GM20431 (cell line): ENCODE measurements around the gene SYN1.

ENCODE experiments used
- in situ Hi-C: fragments of 300-500 bp; cut with MseI, MboI; formaldehyde crosslinking; loops from one replicate; pipeline ENCODE4 v1.15.0; 2020; ENCODE audit warnings: low sequenced_read_pairs; ENCODE audit not compliant: unreplicated experiment

SYN1 gene

DNA sequence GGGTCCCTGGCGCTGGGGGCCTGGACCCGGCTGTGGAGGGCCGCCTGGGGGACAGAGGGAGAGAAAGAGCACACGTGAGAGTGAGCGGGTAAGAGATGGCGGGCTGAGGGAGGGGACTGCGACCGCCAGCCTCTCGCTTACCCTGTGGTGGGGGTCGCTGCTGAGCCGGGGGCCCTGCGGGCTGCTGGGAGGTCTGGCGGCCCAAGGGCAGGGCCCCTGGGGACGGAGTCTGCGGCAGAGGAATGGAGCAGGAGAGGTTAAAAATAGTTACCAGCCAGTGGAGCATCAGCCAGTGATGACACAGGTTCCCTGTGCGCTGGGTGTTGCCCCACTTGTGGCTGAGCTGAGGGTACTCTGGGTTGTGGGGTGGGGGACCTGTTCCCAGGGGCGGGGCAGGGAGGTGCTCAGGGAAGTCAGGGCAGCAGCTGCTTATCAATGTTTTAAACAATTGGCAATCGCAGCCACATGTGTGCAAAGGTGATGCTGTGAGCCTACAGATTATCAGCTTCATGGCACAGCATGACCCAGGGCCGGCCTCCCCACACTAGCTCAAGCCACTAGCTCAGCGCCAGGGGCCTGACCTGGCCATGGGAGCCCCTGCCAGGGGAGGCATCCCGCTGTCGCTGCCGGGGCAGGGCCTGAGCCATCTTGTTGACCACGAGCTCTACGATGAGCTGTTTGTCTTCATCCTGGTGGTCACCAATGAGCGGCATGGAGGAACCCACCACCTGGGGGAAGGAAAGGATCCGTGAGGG is 44.9 kb downstream of the SYN1 start:
- in situ Hi-C loops: no loop called here

DNA sequence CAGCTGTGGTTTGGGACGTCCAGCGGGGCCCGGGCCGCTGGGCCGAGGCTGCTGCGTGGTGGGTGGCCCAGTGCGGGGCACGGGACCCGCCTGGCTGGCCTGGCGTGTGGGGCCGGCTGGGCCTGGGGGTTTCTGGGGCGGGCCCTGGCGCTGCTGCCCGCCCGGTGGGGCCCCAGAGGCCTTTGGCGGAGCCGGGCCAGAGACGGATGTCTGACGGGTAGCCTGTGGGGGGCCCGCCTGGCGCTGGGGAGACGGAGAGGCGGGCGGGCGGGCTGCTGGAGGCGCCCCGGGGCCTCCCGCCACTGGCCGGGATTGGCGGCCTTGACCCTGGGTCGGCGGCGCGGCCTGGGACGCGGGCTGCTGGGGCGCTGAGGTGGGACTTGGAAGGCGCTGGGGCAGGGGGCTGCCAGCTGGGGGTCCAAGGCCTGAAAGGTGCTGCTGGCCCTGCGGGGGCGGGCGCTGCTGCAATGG is 45.5 kb downstream of the SYN1 start:
- in situ Hi-C loops: no loop called here

DNA sequence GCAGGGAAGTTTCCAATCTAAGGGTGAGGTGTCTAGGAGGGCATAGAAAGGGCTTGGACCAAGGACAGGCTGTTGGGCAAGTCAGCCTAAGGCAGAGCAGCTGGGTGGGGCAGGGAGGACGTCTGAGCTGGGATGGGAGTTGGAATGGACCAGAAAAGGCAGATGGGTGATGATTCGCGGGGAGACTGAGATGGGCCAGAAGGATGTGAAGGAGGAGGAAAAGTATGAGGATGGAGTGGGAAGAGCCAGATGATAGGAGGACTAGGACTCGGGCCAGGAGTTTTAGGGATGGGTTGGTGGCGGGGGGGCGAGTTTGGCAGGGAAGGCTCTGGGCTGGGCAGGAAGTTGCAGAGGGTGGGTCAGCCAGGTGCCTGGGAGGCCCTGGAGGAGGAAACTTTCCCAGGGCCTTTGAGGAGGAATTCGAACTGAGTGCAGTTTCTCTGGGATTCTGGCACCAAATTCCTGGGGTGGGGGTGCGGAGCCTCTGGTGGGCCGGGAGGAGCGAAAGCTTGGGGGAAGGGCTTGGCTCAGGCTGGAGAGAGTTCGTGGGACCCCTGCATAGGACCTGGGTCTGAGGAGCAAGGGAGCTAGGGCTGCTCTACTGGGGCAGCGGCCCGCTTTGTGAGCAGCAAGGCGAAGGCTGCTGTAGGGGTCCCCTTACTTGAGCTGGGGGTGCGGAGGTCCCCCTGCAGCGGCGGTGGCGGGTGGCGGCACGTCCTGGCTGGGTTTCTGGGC is 46.1 kb downstream of the SYN1 start:
- in situ Hi-C loops: no loop called here

DNA sequence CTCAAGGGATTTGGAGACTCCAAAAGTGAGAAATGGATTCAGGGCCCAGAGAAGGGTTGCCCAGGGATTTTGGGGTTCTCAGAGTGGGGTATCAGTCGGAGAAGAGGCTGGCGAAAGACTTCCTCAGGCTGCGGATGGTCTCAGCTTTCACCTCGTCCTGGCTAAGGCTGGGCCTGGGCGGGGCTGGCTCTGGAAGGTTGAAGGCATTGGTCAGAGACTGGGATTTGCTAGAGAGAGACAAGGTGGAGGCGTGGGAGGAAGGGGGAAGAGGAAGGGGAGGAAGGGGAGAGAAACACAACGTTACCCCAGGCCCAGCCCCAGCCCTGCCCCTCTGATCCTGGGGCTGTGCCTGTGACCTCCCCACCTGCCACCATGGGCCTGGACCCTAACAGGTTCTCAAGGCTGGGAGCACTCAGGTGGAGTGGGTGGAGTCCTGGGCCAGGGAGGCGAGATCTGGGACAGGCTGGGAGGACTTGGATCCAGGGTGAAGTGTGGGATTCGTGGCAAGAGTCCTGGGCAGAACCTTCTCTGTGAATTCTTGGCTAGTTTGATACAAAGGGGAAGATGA is 46.8 kb downstream of the SYN1 start:
- in situ Hi-C loops: no loop called here

DNA sequence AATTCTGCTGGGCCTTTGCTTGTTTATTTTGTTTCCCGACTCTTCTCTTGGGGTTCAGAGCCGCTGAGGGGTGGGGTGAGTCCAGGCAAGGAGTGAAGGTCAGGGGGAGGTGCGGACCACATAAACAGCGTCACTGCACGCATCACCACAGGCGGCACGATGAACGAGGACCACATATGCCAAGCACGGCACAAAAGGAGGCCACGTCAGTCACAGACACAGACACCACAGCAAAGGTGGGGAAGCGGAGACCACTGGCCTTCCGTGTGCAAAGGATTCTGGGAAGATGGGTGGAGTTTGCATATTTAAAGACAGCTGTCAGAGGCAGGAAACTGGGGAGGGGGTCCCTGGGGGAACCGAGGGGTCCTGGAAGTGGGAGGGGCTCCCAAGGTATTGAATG is 47.8 kb downstream of the SYN1 start:
- in situ Hi-C loops: no loop called here

DNA sequence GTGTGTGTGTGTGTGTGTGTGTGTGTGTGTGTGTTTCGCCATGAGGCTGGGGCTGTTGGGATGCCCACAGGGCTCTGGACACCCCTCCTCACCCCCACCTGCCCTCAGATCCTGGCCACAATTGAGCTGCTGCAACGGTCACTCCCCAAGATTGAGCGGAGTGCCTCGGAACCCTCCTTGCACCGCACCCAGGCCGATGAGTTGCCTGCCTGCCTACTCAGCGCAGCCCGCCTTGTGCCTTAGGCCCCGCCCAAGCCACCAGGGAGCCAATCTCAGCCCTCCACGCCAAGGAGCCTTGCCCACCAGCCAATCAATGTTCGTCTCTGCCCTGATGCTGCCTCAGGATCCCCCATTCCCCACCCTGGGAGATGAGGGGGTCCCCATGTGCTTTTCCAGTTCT is 48.4 kb downstream of the SYN1 start:
- in situ Hi-C loops: no loop called here

DNA sequence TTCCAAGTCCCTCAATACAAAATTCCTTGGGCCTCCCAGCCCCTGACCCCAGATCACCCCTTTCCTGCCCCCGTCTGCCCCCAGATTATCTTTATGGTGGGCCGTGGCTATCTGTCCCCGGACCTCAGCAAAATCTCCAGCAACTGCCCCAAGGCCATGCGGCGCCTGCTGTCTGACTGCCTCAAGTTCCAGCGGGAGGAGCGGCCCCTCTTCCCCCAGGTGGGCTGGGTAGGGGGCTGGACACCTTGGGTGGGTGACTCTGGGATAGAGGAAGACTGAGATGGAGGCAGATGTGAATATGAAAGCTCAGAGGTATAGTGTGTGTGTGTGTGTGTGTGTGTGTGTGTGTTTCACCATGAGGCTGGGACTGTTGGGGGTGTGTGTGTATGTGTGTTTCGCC is 48.9 kb downstream of the SYN1 start:
- in situ Hi-C loops: no loop called here

DNA sequence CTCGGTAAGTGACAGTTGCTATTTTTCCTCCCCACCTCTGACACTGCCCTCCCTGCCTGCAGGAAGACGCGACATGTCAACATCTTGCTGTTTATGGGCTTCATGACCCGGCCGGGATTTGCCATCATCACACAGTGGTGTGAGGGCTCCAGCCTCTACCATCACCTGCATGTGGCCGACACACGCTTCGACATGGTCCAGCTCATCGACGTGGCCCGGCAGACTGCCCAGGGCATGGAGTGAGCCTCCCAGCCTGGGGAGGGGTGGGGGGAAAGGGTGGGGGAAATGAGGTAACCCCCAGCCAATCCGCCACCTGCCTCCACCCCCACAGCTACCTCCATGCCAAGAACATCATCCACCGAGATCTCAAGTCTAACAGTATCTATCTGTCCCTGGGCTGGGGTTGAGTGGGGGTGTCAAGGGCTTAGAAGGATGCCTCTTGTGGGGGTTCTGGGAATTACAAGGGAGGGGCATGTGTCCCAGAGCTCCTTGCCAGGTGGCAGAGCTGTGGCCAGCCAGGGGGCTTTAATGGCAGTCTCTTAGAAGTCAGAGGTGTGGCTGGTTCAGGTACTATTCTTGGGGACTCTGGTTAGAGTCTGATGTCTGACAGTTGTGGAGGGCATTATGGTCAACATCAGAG is 50.9 kb downstream of the SYN1 start:
- in situ Hi-C loops: no loop called here

DNA sequence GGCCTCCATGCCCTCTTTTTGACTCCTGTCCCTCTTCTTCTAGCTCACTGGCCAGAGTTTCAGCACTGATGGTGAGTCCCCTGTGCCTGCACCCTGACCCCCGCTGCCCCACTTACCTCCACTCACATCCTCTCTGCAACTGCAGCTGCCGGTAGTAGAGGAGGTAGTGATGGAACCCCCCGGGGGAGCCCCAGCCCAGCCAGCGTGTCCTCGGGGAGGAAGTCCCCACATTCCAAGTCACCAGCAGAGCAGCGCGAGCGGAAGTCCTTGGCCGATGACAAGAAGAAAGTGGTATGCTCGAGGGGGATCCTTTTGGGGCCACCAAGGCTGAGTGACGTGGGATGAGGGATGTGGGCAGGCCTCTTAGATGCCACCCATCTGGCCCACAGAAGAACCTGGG is 52.8 kb downstream of the SYN1 start:
- in situ Hi-C loops: no loop called here

DNA sequence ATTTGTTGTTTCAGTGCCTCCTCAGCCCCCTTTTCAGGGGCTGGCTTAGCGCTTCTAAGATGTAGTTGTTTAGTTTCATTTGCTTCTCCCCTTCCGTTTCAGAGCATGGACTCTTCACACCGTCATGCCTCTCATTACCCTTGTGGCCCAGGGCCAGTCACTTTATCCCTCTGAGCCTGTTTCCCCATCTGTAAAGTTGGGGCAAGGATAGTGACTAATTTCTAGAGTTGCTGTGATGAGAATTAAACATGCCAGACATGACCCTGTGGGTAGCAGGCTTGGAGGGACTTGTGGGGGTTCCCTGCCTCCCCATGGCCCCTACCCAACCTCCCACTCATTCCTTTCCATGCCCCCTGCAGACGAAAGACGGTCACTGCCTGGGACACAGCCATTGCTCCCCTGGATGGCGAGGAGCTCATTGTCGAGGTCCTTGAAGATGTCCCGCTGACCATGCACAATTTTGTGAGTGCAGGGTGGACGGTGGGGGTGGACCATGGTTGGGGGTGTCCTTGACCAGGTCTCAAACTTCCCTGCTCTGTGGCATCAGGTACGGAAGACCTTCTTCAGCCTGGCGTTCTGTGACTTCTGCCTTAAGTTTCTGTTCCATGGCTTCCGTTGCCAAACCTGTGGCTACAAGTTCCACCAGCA is 55.1 kb downstream of the SYN1 start:
- in situ Hi-C loops: no loop called here

DNA sequence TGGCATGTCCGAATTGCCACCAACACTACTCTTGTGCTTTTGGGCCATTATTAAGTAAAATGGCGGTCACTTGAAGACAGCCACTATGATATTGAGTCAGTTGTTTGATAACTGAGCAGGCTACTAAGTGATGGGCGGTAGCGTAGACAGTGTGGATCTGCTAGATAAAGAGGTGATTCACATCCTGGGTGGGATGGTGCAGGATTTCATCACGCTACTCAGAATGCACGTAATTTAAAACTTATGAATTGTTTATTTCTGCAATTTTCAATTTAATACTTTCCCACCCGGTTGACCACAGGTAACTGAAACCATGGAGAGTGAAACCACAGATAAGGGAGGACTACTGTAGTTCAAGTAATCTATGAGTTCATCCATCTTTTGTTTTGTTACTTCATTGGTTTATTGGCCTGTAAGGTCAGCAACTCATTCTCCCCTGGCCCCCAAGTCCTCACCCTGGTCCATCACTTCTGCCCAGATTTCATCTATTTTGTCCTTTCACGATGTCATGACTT is 55.8 kb downstream of the SYN1 start:
- in situ Hi-C loops: no loop called here

DNA sequence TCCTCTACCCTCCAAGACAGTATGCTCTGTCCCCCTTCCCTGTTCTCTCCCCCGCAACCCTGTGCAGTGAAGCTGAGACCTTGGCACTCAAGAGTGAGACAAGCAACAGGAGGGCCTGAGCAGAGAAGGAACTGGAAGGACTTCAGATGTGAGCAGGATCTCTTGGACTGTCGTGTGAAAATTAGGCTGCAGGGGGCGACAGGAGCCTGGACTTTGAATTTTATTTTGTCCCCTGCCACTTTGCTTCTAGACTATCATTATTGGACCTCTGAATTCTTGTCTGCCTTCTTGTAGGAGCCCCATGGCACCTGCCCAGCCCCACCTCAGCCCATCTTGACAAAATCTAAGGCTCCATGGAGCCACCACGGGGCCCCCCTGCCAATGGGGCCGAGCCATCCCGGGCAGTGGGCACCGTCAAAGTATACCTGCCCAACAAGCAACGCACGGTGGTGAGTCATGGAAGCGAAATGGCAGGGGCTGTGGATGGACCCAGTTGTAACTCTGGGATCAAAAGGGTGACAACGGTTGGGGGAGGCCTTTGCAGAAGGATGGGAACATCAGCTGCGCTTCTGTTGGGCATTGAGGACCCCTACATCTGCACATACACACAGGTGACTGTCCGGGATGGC is 56.9 kb downstream of the SYN1 start:
- in situ Hi-C loops: no loop called here

DNA sequence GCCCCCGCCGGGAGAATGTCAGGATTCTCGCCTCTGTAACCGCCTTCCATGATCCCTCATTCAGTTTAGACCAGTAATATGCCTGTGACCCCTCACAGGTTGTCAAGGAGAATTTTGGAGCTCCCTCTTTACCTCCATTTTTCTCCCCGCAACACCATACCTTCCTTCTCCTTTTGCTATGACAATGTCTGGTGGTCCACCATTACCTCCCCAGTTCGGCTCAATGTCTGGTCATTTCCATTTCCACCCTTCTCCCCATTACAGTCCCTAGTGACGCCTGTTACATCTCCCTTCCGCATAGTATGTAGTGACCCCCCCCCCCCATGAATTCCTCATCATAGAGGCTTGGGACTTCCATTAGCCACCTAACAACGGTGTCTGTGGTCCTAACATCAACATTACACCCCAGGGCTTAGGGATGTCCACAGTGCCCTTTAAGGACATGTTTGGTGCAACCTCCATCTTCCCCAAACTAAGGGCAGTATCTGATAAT is 58.0 kb downstream of the SYN1 start:
- in situ Hi-C loops: no loop called here

DNA sequence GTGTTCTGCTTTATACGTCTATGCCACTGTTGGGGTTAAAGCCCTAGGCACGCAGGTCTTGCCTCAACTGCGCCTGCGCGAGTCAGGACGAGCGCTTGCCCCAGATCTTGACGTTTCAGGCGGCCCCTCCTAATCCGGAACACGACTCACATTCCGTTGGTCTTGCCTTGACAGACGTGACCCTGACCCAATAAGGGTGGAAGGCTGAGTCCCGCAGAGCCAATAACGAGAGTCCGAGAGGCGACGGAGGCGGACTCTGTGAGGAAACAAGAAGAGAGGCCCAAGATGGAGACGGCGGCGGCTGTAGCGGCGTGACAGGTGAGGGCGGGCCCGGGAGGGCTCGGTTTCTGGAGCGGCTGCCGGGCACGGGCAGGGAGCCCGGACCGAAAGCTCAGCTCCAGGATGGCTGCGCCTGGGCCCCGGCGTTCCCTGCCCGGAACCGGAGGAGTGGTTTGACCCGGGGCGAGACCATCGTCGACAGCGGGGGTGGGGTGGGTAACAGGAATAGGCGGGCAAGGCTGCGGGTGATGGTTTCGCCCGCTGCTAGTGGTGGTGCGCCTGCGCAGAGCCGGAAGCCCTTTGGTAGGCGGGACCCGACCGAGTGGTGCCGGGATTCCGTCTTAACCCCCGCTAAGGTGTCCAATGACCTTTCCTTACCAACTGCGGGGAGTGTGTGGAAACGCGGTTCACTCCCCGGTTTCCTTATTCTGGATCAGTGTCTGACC is 58.6 kb downstream of the SYN1 start, which contains the start of gene ARAF:
TSS of gene ARAF (plus strand) at position 272 of the 725 bp plus-strand sequence. CDS start 1,763 bp downstream, outside the sequence.
- in situ Hi-C loops: no loop called here

DNA sequence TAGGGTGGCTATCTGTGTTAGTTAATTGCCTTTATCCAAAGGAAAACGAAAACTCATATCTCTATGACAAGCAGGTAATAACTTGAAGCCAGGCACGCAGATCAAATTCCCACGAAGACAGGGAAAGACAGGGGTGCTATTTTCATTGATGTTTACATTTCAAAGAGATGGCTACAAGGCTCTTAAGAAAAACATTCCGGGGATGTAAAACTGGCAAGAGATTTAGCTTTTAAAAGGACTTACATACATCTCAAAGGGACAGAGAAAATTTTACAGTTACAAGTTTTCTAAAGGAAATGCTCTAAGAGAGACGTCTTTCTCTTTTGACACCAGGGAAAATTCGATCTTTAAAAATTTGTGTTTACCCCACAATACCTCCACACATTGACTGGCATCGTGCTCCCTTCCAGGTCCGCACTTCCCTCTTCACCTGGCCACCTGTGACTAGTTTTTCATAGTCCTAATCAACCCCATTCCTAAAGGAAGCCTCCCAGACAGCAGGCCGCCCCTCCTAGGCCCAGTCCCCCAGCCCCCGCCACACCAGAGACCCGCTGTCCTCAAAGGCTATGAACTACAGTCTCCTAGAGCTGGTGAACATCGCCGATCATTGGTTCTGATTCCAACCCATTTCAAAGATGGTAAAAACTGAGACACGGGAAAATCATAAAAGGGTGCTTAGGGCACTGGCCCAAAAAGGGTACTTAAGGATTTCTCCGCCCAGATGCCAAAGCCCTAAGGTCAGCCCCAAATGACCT is 59.3 kb downstream of the SYN1 start:
- in situ Hi-C loops: no loop called here

DNA sequence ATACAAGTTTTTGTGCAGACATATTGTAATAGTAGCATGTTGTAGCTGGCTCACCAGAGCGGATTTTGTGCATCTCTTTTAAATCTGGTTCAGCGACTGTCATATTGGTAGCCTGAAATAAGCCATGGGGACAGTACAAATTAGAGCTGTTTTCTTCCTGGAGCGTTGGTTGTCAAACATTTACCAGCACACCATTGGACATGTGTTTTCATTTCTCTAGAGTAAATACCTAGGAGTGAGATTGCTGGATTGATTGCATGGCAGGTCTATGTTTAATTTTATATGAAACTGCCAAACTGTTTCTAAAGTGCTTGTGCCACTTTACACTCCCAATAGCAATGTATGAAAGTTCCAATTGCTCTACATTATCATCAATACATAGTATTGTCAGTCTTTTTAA is 61.2 kb downstream of the SYN1 start:
- in situ Hi-C loops: no loop called here

DNA sequence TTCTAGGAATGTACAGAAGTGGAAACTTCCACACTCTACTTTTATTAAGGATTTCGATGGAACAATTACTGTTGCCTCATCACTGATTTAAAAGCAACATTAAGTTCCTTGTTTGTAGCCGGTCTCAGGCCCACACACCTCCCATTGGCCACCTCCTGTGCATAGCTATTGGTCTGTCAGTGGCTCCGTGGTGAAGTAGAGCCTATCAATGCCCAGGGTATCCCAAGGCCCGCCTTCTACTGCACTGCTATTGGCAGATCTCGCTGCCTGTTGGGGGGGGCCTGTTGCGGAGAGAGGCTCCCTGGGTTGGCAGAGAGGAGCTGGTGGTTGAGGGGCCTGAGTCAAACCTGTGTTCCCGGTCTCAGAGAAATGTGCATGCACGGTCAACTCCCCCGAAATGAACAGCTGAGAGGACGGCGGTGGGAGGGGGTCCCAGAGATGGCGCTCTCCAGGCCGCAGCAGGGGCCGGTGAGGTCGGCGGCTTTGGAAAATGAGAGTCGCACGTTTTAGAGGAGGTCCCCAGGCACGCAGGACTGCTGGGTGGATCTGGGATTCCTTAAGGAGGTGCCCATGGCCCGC is 63.5 kb downstream of the SYN1 start:
- in situ Hi-C loops: no loop called here

DNA sequence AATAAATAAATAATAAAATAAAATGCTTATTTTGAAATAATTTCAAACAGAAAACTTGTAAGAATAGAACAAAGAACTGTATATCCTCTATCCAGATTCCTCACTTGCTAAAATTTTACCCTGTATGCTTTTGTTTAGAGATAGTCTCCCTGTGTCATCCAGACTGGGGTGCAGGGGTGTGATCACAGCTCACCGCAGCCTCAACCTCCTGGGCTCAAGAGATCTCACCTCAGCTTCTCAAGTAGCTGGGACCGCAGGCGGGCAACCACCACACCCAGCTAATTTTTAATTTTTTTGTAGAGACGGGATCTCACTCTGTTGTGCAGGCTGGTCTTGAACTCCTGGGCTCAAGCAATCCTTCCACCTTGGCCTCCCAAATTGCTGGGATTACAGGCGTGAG is 76.2 kb downstream of the SYN1 start:
- in situ Hi-C loops: no loop called here
